Measurements from ENCODE around the gene CEP41. TPM values are rescaled to one million over a fixed set of nuclear protein-coding genes. Genes with fewer than 3 reads are reported as not detected.

Gene CEP41
- total RNA-seq, 8 experiments from 2014 or later = 7.0 to 22.6 (median 17.9) TPM

DNA sequence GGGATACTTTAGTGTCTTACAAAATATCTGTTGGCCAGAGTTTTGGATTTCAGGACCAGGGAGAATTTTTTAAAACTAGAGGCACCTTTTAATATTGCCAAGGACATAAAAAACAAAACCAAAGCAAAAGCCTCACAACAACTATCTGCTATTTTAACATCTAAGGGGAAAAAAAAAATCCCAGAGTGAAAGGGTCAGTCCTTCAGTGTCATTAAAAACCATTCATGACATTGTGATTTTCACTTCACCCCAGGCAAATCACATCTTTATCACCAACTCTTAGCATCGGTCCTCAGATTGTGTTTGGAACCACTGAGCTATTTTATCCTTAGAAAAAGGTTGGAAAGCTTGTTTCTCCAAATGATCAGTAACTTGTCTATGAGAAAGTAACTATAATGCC is 10.7 kb downstream of the CEP41 start:
- peak overlapping the region in 1 of 2 donors; percentile 5 for H3K27ac ChIP-seq
- WGBS, 10 experiments = 0 to 88% (median 33%) methylated on average over 1 of the region's 1 CpG; no CpG with 5 or more reads in 1 of the 10 experiments
- ATAC-seq (replicated peaks in 6 of 8) = no peak
- peaks cover 22 to 32% of the 10 kb centered on the region in 2 donors for H3K4me1 ChIP-seq (replicated peaks in 1 of 2)
- in situ Hi-C loops (cut with MboI; ENCODE audit: low pct_unique_long_range_greater_than_20kb in 2 of 9, low sequenced_read_pairs in 9 of 9, unreplicated experiment in 9 of 9) = loop anchor here in 1 of 9 experiments (25.0 kb wide), 1 partner anchor 218 kb away; the partner anchor contains the start of genes SSMEM1 and TMEM209
- H3K4me3 ChIP-seq = no peak overlapping the region

- Histone ChIP-seq H3K27ac (no peak overlapping the region), H3K4me3 (no peak overlapping the region), H3K4me1 (replicated peaks in 1 of 2) (peaks cover 22 to 32% of the 10 kb centered on the region in 2 donors)
- in situ Hi-C loops (cut with MboI; ENCODE audit: low pct_unique_long_range_greater_than_20kb in 2 of 9, low sequenced_read_pairs in 9 of 9, unreplicated experiment in 9 of 9) = loop anchor here in 1 of 9 experiments (25.0 kb wide), 1 partner anchor 217 kb away; the partner anchor contains the start of genes SSMEM1 and TMEM209
- ATAC-seq (replicated peaks in 6 of 8) = no peak
- 80 to 100% (median 90%) methylated on average over 1 to 2 of the region's 4 CpGs; no CpG with 5 or more reads in 5 of the 10 experiments for WGBS, 10 experiments
These were observed 11.8 kb downstream of the CEP41 start for GRCh38 chr7:130429019-130429418.

DNA sequence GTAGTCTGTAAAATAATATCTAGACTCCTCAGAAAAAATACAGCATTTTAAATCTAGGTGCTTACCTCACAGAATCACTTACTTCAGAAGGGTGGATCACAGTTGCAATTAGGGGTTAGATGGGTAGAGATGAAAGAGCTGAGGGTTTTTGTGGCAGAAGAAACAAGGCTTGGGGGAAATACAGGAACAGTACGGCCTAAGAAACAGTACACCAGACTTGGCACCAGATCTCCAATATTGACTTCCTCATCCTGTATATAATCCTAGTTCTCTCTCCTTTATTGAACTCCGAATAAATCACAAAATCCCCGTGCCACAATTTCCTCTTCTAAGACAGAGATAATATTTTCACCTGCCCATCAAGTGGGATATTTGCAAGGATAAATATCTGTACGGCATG is 14.3 kb downstream of the CEP41 start:
- peaks cover 27 to 34% of the 10 kb centered on the region in 2 donors for H3K4me1 ChIP-seq (replicated peaks in 1 of 2)
- H3K27ac ChIP-seq = no peak overlapping the region
- no peak for ATAC-seq (replicated peaks in 6 of 8)
- no peak overlapping the region for H3K4me3 ChIP-seq
- in situ Hi-C loops (cut with MboI; ENCODE audit: low pct_unique_long_range_greater_than_20kb in 2 of 9, low sequenced_read_pairs in 9 of 9, unreplicated experiment in 9 of 9) = loop anchor here in 1 of 9 experiments (25.0 kb wide), 1 partner anchor 214 kb away; the partner anchor contains the start of genes SSMEM1 and TMEM209
- 60 to 100% (median 88%) methylated on average over 1 to 4 of the region's 4 CpGs; no CpG with 5 or more reads in 1 of the 10 experiments for WGBS, 10 experiments

- WGBS, 10 experiments = 56 to 100% (median 89%) methylated on average over 1 to 4 of the region's 4 CpGs; no CpG with 5 or more reads in 1 of the 10 experiments
- no peak overlapping the region for H3K27ac ChIP-seq
- no peak overlapping the region for H3K4me3 ChIP-seq
- no peak for ATAC-seq (replicated peaks in 6 of 8)
- peaks cover 27 to 32% of the 10 kb centered on the region in 2 donors for H3K4me1 ChIP-seq (replicated peaks in 1 of 2)
- in situ Hi-C loops (cut with MboI; ENCODE audit: low pct_unique_long_range_greater_than_20kb in 2 of 9, low sequenced_read_pairs in 9 of 9, unreplicated experiment in 9 of 9) = loop anchor here in 1 of 9 experiments (25.0 kb wide), 1 partner anchor 213 kb away; the partner anchor contains the start of genes SSMEM1 and TMEM209
These were observed 15.0 kb downstream of the CEP41 start for GRCh38 chr7:130425796-130426195.

DNA sequence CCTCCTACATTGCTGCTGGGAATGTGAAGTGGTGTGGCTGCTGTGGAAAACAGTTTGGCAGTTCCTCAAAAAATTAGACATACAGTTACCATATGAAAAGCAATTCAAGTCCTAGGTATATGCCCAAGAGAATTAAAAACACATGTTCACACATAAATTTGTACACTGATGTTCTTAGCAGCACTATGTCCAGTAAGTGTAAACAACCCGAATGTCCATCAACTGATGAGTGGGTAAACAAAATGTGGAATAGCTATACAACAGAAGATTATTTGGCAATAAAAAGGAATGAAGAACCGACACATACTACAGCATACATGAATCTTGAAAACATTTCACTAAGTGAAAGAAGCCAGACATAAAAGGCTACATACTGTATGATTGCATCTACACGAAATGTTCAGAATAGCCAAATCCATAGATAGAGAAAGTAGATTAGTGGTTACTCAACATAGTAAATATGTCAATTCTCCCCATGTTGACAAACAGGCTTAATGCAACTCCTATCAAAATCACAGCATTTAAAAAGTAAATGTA is 17.2 kb downstream of the CEP41 start:
- Histone ChIP-seq H3K4me1 (replicated peaks in 1 of 2) (peaks cover 21 to 24% of the 10 kb centered on the region in 2 donors), H3K27ac (no peak overlapping the region), H3K4me3 (no peak overlapping the region)
- ATAC-seq (replicated peaks in 6 of 8) = peak in 1 of 8 experiments; percentile 67
- WGBS, 10 experiments = 64 to 100% (median 94%) methylated on average over 1 to 3 of the region's 3 CpGs; no CpG with 5 or more reads in 1 of the 10 experiments
- in situ Hi-C loops (cut with MboI; ENCODE audit: low pct_unique_long_range_greater_than_20kb in 2 of 9, low sequenced_read_pairs in 9 of 9, unreplicated experiment in 9 of 9) = no loop called here

DNA sequence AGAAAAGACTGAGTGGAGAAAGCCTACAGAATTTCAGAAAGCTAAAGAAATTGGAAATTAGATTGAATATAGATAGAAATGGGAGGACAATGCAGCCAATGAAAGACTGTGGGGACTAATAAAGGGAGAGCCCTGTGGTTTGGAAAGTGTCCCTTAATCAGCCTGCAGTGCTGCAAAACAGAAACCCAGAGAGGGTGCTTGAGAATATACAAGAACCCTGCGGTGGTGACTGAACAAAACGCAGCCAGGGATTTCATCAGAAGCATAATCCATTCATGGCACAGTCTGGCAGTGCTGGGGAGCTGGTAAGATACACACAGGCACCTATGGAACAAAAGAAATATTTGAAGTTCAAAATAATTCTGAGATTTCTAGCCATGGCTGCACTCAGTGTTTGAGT is 19.1 kb downstream of the CEP41 start:
- in situ Hi-C loops (cut with MboI; ENCODE audit: low pct_unique_long_range_greater_than_20kb in 2 of 9, low sequenced_read_pairs in 9 of 9, unreplicated experiment in 9 of 9) = no loop called here
- Histone ChIP-seq H3K27ac (peak overlapping the region; percentile 49 to 59), H3K4me1 (replicated peaks in 1 of 2) (peaks cover 28 to 35% of the 10 kb centered on the region in 2 donors), H3K4me3 (no peak overlapping the region)
- peak in 7 of 8 experiments; percentile 31 to 91 (median 73) for ATAC-seq (replicated peaks in 6 of 8)
- WGBS, 10 experiments = 14 to 57% (median 20%) methylated on average over 1 to 2 of the region's 2 CpGs; no CpG with 5 or more reads in 3 of the 10 experiments

DNA sequence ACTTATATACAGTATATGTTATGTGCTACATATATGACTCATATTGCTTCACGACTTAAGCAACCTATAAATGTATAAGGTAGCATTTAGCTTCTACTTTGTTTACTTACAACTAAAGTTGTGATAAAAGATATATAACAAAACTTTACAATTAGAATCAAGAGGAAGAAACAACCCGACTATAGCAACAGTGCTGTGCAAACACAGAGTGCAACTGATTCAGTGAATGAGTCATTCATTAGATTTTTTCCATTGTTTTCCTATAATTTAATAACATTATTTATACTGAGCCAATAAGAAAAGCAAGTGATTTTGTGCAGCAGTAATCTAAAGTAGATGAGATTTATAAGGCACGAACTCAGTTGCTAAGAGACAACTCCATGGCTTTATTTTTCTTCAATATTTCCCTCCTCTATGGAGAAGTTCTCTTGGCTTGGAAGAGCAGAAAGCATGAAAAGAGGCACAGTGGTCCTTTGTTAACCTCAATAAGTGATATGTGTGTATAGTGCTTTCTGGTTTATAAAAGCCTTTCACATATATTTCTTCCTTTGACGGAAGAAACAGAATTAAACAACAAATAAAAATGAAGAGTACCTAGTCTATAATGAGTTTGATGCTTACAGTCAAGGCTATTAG is 19.8 kb downstream of the CEP41 start:
- 18 to 86% (median 67%) methylated on average over 1 to 4 of the region's 4 CpGs for WGBS, 10 experiments
- peak overlapping the region in 1 of 2 donors; percentile 59 for H3K27ac ChIP-seq
- peak in 3 of 8 experiments; percentile 24 to 55 (median 30) for ATAC-seq (replicated peaks in 6 of 8)
- no peak overlapping the region for H3K4me3 ChIP-seq
- in situ Hi-C loops (cut with MboI; ENCODE audit: low pct_unique_long_range_greater_than_20kb in 2 of 9, low sequenced_read_pairs in 9 of 9, unreplicated experiment in 9 of 9) = no loop called here
- peaks cover 30 to 35% of the 10 kb centered on the region in 2 donors for H3K4me1 ChIP-seq (replicated peaks in 1 of 2)

DNA sequence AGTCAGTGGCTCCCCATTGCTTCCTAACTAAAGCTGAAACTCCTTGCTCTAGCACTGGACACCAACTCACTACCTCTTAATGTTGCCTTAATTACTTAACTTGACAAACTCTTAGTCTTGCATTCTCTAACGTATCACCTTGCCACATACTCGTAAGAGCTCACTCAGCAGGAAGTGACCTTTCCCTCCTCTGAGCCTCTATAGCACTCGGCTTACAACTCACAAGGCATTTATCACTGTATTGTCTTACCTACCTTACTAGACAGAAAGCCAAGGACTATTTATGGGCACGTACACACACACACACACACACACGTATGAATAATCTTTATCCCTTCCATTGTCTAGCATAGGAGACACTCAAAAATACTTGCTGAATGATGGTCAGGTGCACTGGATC is 21.2 kb downstream of the CEP41 start:
- ATAC-seq (replicated peaks in 6 of 8) = peak in 5 of 8 experiments; percentile 15 to 86 (median 80)
- Histone ChIP-seq H3K27ac (no peak overlapping the region), H3K4me1 (replicated peaks in 1 of 2) (peaks cover 30 to 35% of the 10 kb centered on the region in 2 donors), H3K4me3 (no peak overlapping the region)
- 23 to 96% (median 72%) methylated on average over 1 to 5 of the region's 5 CpGs; no CpG with 5 or more reads in 4 of the 10 experiments for WGBS, 10 experiments
- in situ Hi-C loops (cut with MboI; ENCODE audit: low pct_unique_long_range_greater_than_20kb in 2 of 9, low sequenced_read_pairs in 9 of 9, unreplicated experiment in 9 of 9) = no loop called here

- in situ Hi-C loops (cut with MboI; ENCODE audit: low pct_unique_long_range_greater_than_20kb in 2 of 9, low sequenced_read_pairs in 9 of 9, unreplicated experiment in 9 of 9) = no loop called here
- ATAC-seq (replicated peaks in 6 of 8) = no peak
- H3K4me1 ChIP-seq (replicated peaks in 1 of 2) = peaks cover 30 to 35% of the 10 kb centered on the region in 2 donors
- WGBS, 10 experiments = 78 to 100% (median 91%) methylated on average over 2 to 7 of the region's 7 CpGs; no CpG with 5 or more reads in 2 of the 10 experiments
- no peak overlapping the region for H3K4me3 ChIP-seq
- no peak overlapping the region for H3K27ac ChIP-seq
These were observed 22.5 kb downstream of the CEP41 start for GRCh38 chr7:130418306-130418705.

- in situ Hi-C loops (cut with MboI; ENCODE audit: low pct_unique_long_range_greater_than_20kb in 2 of 9, low sequenced_read_pairs in 9 of 9, unreplicated experiment in 9 of 9) = no loop called here
- 25 to 100% (median 75%) methylated on average over 1 to 5 of the region's 5 CpGs; no CpG with 5 or more reads in 2 of the 10 experiments for WGBS, 10 experiments
- ATAC-seq (replicated peaks in 6 of 8) = peak in 2 of 8 experiments; percentile 33 to 69
- H3K27ac ChIP-seq = peak overlapping the region in 1 of 2 donors; percentile 34
- H3K4me1 ChIP-seq (replicated peaks in 1 of 2) = peaks cover 28 to 39% of the 10 kb centered on the region in 2 donors
- H3K4me3 ChIP-seq = no peak overlapping the region
These were observed 23.6 kb downstream of the CEP41 start for GRCh38 chr7:130417213-130417612.

- Histone ChIP-seq H3K4me1 (replicated peaks in 1 of 2) (peaks cover 24 to 49% of the 10 kb centered on the region in 2 donors), H3K4me3 (no peak overlapping the region), H3K27ac (no peak overlapping the region)
- no peak for ATAC-seq (replicated peaks in 6 of 8)
- in situ Hi-C loops (cut with MboI; ENCODE audit: low pct_unique_long_range_greater_than_20kb in 2 of 9, low sequenced_read_pairs in 9 of 9, unreplicated experiment in 9 of 9) = no loop called here
These were observed 25.8 kb downstream of the CEP41 start for GRCh38 chr7:130415006-130415405.

DNA sequence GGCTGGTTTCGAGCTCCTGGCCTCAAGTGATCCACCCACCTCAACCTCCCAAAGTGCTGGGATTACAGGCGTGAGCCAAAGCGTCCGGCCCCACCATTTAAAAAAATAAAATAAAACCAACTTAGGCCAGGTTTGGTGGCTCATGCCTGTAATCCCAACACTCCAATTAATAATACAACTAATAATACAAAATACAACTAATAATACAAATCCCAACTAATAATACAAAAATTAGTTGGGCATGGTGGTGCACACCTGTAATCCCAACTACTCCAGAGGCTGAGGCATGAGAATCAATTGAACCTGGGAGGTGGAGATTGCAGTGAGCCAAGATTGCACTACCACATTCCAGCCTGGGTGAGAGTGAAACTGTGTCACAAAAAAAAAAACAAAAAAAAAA is 27.6 kb downstream of the CEP41 start:
- H3K27ac ChIP-seq = no peak overlapping the region
- WGBS, 10 experiments = 88 to 100% (median 94%) methylated on average over 1 to 4 of the region's 4 CpGs; no CpG with 5 or more reads in 6 of the 10 experiments
- in situ Hi-C loops (cut with MboI; ENCODE audit: low pct_unique_long_range_greater_than_20kb in 2 of 9, low sequenced_read_pairs in 9 of 9, unreplicated experiment in 9 of 9) = no loop called here

DNA sequence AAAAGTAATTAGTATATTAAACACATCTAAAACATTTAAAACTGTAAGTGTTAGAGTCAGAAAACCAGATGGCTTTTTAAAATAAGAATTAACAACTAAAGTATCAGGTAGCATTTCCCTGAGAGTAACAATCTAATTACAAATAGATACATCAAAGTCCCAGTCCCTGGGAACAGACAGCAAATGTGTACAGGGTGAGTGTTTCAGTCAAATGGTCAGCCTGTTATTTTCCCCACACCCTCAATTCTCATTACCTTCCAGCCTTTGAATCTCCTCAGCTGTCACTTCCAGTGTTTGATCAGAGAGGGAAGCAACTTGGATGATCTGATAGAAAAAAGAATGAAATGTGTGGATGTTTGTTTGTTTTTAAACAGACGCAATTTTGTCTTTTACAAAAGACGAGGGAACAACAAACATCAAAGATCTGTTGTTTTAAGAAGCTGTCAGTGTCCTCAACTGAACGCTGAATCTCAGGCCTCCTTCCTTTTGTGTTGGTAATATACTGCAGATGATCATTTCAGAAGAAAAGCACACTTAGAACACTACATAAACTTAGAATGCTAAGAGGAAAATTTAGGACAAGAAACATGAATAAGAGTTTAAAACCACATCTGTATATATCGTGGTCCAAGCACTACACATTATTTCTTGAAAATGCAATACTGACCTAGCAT is 29.8 kb downstream of the CEP41 start:
- peak in 5 of 8 experiments; percentile 37 to 73 (median 66) for ATAC-seq (replicated peaks in 6 of 8)
- peaks cover 22 to 37% of the 10 kb centered on the region in 2 donors for H3K4me1 ChIP-seq (replicated peaks in 1 of 2)
- WGBS, 10 experiments = 10 to 69% (median 36%) methylated on average over 1 to 4 of the region's 4 CpGs
- in situ Hi-C loops (cut with MboI; ENCODE audit: low pct_unique_long_range_greater_than_20kb in 2 of 9, low sequenced_read_pairs in 9 of 9, unreplicated experiment in 9 of 9) = no loop called here
- peak overlapping the region in 1 of 2 donors; percentile 22 for H3K27ac ChIP-seq
- H3K4me3 ChIP-seq = no peak overlapping the region

More for the DNA sequence above, 27.6 kb downstream of the CEP41 start:
- no peak overlapping the region for H3K4me3 ChIP-seq
- H3K4me1 ChIP-seq (replicated peaks in 1 of 2) = peaks cover 31 to 46% of the 10 kb centered on the region in 2 donors
- no peak for ATAC-seq (replicated peaks in 6 of 8)
